ENCODE measurements around the gene ANKRD11.

ANKRD11 gene

DNA sequence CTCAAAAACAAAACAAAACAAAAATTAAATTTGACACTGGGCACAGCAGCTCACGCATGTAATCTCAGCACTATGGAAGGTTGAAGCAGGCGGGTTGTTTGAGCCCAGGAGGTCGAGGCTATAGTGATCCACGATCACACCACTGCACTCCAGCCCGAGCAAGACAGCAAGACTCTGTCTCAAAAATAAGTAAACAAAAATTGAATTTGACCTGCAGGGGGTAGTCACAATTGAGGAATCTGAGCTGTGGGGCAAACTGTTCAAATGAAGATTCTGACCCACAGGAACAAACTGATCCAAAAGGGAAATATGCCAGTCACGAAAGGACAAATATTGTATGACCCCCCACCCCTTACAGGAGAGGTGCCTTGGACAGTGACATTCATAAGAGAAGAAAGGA lies 29.8 kb downstream of the ANKRD11 start:
- Histone ChIP-seq H3K9me2 (replicated peaks; ENCODE audit: low read depth, low read length) (no peaks in the 10 kb centered on the region), H2AFZ (ENCODE audit: low read length) (no peak overlapping the region), H3K4me3 (ENCODE audit: low read length, poor library complexity, severe bottlenecking) (no peak overlapping the region), H3K36me3 (ENCODE audit: insufficient read depth, low read length) (no peaks in the 10 kb centered on the region), H3K9ac (ENCODE audit: low read depth, low read length, poor library complexity, severe bottlenecking) (no peak overlapping the region), H3K79me2 (ENCODE audit: insufficient read depth, low read length) (peaks cover 77% of the 10 kb centered on the region), H4K20me1 (ENCODE audit: insufficient read depth, low read length, poor library complexity, severe bottlenecking) (peaks cover 37% of the 10 kb centered on the region), H3K4me1 (ENCODE audit: insufficient read depth, low read length, poor library complexity, severe bottlenecking) (no peaks in the 10 kb centered on the region), H3F3A (ENCODE audit: low read depth) (no peaks in the 10 kb centered on the region), H3K4me2 (ENCODE audit: low read depth, low read length, poor library complexity, severe bottlenecking) (no peak overlapping the region), H3K9me3 (ENCODE audit: insufficient read depth, low read depth, low read length) (no peaks in the 10 kb centered on the region), H3K27me3 (ENCODE audit: insufficient read depth, low read length, poor library complexity, severe bottlenecking) (no peaks in the 10 kb centered on the region)
- no peak for TF ChIP-seq EZH2phosphoT487 (IDR thresholded peaks at IDR 0.05; ENCODE audit: borderline replicate concordance)
- TF ChIP-seq, protein P1, sequence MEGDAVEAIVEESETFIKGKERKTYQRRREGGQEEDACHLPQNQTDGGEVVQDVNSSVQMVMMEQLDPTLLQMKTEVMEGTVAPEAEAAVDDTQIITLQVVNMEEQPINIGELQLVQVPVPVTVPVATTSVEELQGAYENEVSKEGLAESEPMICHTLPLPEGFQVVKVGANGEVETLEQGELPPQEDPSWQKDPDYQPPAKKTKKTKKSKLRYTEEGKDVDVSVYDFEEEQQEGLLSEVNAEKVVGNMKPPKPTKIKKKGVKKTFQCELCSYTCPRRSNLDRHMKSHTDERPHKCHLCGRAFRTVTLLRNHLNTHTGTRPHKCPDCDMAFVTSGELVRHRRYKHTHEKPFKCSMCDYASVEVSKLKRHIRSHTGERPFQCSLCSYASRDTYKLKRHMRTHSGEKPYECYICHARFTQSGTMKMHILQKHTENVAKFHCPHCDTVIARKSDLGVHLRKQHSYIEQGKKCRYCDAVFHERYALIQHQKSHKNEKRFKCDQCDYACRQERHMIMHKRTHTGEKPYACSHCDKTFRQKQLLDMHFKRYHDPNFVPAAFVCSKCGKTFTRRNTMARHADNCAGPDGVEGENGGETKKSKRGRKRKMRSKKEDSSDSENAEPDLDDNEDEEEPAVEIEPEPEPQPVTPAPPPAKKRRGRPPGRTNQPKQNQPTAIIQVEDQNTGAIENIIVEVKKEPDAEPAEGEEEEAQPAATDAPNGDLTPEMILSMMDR (conservative IDR thresholded peaks at IDR 0.05; ENCODE audit: low read length), result no peak

DNA sequence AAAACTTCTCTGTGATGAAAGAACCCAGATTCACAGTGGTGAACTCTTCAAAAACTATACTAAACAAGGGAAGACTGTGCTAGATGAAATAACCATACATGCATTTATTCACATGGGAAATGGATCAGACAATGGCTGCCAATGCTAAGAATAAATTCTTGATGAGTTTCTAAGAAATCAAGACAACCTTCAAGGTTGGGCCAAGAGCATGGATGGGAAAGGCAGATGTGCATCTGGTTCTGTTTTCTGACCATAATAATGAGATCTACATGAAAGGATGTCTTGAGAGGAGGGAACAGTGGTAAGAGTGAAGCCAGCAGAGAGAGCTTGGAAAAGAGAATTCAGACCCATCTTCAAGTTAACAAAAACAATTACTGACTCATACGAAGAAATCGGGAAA lies 31.4 kb downstream of the ANKRD11 start:
- no peak overlapping the region for H3K4me2 ChIP-seq (ENCODE audit: low read depth, low read length, poor library complexity, severe bottlenecking)
- no peak overlapping the region for H2AFZ ChIP-seq (ENCODE audit: low read length)
- no peaks in the 10 kb centered on the region for H3K9me2 ChIP-seq (replicated peaks; ENCODE audit: low read depth, low read length)
- peaks cover 76% of the 10 kb centered on the region for H3K79me2 ChIP-seq (ENCODE audit: insufficient read depth, low read length)
- peaks cover 2% of the 10 kb centered on the region for H3K4me1 ChIP-seq (ENCODE audit: insufficient read depth, low read length, poor library complexity, severe bottlenecking)
- no peaks in the 10 kb centered on the region for H3K27me3 ChIP-seq (ENCODE audit: insufficient read depth, low read length, poor library complexity, severe bottlenecking)
- TF ChIP-seq EZH2phosphoT487 (IDR thresholded peaks at IDR 0.05; ENCODE audit: borderline replicate concordance), result no peak
- TF ChIP-seq, protein P1 (conservative IDR thresholded peaks at IDR 0.05; ENCODE audit: low read length), result no peak
- H3F3A ChIP-seq (ENCODE audit: low read depth), result no peaks in the 10 kb centered on the region
- peaks cover 42% of the 10 kb centered on the region for H4K20me1 ChIP-seq (ENCODE audit: insufficient read depth, low read length, poor library complexity, severe bottlenecking)
- H3K9me3 ChIP-seq (ENCODE audit: insufficient read depth, low read depth, low read length), result no peaks in the 10 kb centered on the region
- H3K9ac ChIP-seq (ENCODE audit: low read depth, low read length, poor library complexity, severe bottlenecking), result no peak overlapping the region
- H3K36me3 ChIP-seq (ENCODE audit: insufficient read depth, low read length), result no peaks in the 10 kb centered on the region
- no peak overlapping the region for H3K4me3 ChIP-seq (ENCODE audit: low read length, poor library complexity, severe bottlenecking)

DNA sequence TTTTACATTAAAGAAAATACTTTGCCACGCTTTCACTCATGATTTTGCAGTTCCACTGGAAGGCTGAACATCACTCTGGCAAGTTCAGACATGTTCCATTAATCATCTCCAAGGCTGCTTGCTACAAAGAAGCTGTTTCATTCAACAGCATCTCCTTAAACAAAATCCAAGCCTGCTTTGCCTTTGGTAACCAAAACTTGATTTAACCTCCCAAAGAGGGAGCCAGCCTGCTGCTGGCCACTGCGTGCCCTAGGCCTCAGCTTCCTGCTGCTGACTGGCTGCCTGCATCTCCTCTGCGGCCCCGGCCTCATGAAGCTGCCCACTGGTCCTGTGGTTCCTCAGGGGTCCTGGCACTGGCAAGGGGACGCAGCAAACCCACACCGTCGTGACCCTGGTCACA lies 31.8 kb downstream of the ANKRD11 start:
- no peak for TF ChIP-seq EZH2phosphoT487 (IDR thresholded peaks at IDR 0.05; ENCODE audit: borderline replicate concordance)
- TF ChIP-seq, protein P1 (conservative IDR thresholded peaks at IDR 0.05; ENCODE audit: low read length), result no peak
- no peaks in the 10 kb centered on the region for H3K27me3 ChIP-seq (ENCODE audit: insufficient read depth, low read length, poor library complexity, severe bottlenecking)
- no peaks in the 10 kb centered on the region for H3K9me3 ChIP-seq (ENCODE audit: insufficient read depth, low read depth, low read length)
- H2AFZ ChIP-seq (ENCODE audit: low read length), result no peak overlapping the region
- no peak overlapping the region for H3K4me2 ChIP-seq (ENCODE audit: low read depth, low read length, poor library complexity, severe bottlenecking)
- no peaks in the 10 kb centered on the region for H3K36me3 ChIP-seq (ENCODE audit: insufficient read depth, low read length)
- H3F3A ChIP-seq (ENCODE audit: low read depth), result no peaks in the 10 kb centered on the region
- no peaks in the 10 kb centered on the region for H3K9me2 ChIP-seq (replicated peaks; ENCODE audit: low read depth, low read length)
- H3K4me3 ChIP-seq (ENCODE audit: low read length, poor library complexity, severe bottlenecking), result no peak overlapping the region
- no peak overlapping the region for H3K9ac ChIP-seq (ENCODE audit: low read depth, low read length, poor library complexity, severe bottlenecking)
- H3K4me1 ChIP-seq (ENCODE audit: insufficient read depth, low read length, poor library complexity, severe bottlenecking), result peaks cover 4% of the 10 kb centered on the region
- H4K20me1 ChIP-seq (ENCODE audit: insufficient read depth, low read length, poor library complexity, severe bottlenecking), result peaks cover 43% of the 10 kb centered on the region
- peaks cover 76% of the 10 kb centered on the region for H3K79me2 ChIP-seq (ENCODE audit: insufficient read depth, low read length)

Measured in Loucy (cell line).